Measurements from ENCODE around the gene DNPEP.

GRCh38 chr2:219433666-219434467, 46.2 kb upstream of the DNPEP start:
- TF ChIP-seq POLR2A (IDR thresholded peaks at IDR 0.05) (no peak), CTCF (IDR thresholded peaks at IDR 0.05) (no peak)
